ENCODE data around the gene LTBP3.

The LTBP3 gene

DNA sequence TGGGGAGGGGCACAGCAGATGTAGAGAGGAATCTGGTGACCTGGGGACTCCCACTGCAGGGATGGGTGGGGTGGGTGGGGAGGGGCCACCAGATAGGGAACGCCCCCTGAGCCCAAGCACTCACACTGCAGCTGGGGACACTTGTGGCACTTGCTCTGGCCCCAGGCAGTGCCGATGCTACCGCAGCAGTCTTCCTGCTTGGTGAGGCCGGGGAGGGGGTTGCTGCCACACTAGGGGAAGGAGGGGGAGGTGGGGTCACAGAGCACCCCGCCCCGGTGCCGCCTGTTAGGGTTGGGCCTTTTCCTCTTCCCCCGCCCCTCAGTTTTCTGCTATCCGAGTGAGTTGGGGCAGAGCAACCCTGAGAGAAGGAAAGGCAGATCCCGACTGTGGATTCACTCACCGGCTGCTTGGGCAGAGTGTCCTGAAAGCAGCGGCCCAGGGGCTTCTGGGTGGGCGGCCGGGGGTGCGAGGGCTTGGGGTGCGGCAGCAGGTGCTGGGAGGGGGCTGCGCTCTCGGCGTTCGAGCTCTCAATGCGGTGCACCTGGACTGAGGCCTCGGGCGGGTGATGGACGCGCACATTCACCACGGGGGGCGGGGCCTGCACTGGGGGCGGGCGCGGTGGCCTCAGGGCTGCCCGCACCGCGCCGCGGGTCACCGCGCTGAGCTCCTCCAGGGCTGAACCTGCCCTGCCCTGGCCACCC, 4.7 kb downstream of the LTBP3 start:
- no peak for DNase-seq

GRCh38 chr11:65552388-65552951, 5.7 kb downstream of the LTBP3 start:
- no peak for DNase-seq

GRCh38 chr11:65551572-65552387, 6.4 kb downstream of the LTBP3 start:
- DNase-seq, result peak; percentile 17

GRCh38 chr11:65549096-65549495, 9.1 kb downstream of the LTBP3 start:
- no peak for DNase-seq

GRCh38 chr11:65548395-65548794, 9.8 kb downstream of the LTBP3 start:
- DNase-seq, result peak; percentile 2

DNA sequence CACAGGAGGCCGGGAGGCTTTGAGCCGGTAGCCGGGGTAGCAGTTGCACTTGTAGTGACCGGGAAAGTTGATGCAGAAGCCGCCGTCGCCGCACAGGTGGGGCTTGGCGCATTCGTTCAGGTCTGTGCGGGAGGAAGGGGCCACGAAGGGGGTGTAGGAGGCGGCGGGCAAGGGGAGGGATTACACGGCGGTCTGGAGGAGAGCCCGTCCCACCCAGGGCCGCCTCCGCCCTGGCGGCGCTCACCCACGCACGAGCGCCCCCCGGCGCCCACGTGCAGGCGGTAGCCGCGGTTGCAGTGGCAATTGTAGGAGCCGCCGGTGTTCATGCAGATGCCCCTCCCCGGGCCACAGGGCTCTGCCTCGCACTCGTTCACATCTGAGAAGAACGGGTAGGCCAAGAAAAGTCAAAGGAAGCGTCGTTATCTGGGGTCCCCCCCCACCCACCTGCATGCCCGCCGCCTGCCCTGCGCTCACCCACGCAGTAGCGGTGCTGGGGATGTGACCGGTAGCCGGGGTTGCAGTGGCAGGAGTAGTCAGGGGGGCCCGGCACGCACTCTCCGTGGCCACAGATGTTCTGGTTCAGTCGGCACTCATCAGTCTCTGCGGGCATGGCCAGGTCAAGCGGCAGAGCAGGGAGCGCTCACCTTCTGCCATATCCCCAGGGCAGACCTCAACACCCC, 10.6 kb downstream of the LTBP3 start:
- no peak for DNase-seq

DNA sequence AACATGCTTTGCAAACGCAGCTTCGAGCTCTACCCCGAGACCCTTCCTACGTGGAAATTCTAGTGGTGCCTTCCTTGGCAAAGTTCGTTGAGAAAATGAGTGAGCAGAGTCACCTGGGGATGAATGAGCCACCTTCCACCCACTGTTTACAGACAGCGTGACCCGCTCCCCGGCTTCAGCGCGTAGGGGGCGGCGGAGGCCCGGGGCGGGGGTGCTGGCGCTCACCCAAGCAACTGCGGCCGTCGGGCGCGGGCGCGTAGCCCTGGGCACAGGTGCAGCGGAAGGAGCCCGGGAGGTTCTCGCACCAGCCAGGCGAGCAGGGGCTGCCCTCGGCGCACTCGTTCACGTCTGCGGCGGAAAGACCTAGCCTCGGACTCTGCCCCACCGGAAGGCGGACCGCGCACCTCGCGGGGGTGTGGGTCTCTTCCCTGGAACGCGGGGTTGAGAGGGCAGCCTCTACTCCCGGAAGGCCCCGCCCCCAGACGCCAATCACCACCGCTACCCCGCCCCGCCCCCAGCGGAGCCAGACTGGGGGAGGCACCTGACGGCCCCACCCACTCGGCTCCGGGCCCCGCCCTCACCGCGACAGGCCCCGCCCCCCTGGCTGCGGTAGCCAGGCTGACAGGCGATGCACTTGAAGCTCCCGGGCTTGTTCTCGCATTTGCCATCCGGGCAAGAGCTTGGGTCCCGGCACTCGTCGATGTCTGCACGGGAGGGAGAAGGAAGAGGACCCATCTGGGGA, 11.8 kb downstream of the LTBP3 start:
- DNase-seq, result no peak

DNA sequence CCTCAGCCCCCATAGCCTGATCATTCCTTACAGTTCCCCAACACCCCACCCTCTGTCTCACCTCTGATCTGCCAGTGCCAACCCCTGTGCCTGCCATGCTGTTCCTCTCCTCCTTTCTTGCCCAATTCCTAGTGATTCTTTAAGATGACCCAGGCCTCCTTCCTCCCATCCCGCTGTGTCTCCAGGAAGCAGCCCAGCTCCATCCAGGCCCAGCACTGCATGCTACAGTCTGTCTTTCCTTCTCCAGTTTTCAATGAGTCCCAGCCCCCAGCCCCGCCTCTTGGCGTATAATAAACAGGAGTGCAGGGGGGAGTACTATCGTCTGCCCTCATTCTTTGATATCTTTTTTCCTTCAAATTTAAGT, 12.3 kb downstream of the LTBP3 start:
- no peak for DNase-seq

DNA sequence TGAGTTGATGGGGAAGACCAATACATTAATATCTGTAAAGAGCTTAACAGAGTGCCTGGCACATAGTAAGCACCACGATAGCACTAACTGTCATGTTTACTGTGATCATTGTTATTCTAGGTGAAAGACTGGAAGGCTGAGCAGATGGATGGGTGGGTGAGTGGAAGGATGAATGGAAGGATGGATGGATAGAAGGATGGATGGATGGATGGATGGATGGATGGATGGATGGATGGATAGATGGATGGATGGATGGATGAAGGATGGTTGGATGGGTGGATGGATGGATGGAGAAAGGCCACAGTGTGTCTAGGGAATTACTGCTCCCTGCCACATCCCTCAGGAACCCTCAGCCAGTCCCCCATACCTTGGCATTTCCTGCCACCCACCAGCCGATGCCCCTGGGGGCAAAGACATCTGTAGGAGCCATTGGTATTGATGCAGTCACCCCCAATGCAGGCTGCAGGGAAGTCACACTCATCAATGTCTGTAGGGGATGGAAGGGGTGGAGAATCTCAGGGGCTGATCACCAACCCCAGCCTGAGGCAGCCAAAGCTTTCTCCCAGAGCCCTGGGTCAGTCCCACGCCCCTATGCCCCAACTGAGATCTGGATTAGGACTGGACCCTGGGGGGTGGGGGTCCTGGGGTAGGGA, 15.3 kb downstream of the LTBP3 start:
- DNase-seq, result no peak

- no peak for DNase-seq
Observed at GRCh38 chr11:65541093-65541982, 16.8 kb downstream of the LTBP3 start.

DNA sequence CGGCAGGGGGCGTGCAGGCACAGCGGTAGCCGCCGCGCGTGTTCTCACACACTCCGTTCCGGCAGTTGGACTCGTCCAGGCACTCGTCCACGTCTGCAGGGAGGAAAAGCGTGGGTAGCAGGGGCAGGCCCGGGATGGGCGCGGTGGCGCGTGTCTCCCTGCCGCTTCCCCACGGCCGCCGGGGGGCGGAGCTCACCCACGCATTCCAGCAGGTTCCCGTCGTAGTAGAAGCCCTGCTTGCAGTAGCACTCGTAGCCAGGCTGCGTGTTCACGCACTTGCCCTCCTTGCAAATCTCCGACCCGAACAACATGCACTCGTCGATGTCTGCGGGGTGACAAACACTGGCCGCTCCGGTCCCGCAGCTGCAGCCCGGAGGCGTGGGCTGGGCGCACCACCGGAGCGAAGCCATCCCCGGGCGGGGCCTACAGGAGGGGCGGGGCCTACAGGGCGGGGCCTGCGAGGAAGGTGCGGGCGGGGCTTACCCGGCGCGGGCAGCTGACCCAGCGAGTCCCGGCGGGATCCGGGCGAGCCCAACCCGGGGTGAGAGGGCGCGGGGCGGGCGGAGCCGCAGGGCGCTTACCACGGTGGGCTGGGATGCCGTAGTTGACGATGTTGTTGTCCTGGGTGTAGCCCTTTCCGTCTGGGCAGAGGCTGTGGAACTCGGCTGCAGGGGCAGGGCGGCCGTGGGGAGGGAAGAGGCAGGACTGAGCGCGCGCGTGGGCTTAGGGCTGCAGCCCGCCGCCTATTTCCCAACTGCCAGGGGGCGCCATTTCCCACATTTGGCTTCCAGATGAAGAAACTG, 17.7 kb downstream of the LTBP3 start:
- DNase-seq, result peak; percentile 89

DNA sequence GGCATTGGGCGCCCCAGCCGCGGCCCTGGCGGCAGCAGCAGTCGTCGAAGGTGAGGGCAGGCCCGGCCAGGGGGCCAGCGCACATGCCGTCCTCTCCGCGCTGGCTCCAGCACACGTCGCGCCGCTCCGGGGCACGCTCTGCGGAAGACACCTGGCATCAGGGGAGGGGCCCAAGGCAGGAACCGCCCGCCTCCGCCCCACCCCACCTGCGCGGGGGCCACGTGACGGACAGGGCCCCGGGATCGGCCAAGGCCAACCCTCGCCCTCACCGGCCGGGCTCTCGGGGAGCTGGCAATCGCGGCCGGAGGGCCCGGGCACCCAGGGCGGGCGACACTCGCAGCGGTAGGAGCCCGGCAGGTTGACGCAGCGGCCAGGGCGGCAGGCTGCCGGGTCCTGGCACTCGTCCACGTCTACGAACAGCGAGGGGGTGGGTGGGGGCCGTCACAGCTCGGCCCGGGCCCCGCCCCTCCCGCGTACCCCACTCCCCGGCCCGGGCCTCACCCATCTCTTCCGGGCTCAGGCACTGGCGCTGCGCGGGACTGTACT, 18.3 kb downstream of the LTBP3 start:
- DNase-seq, result no peak

GRCh38 chr11:65538915-65539743, 19.0 kb downstream of the LTBP3 start:
- no peak for DNase-seq

- DNase-seq, result no peak
Observed at GRCh38 chr11:65538232-65538914, 19.8 kb downstream of the LTBP3 start.

DNA sequence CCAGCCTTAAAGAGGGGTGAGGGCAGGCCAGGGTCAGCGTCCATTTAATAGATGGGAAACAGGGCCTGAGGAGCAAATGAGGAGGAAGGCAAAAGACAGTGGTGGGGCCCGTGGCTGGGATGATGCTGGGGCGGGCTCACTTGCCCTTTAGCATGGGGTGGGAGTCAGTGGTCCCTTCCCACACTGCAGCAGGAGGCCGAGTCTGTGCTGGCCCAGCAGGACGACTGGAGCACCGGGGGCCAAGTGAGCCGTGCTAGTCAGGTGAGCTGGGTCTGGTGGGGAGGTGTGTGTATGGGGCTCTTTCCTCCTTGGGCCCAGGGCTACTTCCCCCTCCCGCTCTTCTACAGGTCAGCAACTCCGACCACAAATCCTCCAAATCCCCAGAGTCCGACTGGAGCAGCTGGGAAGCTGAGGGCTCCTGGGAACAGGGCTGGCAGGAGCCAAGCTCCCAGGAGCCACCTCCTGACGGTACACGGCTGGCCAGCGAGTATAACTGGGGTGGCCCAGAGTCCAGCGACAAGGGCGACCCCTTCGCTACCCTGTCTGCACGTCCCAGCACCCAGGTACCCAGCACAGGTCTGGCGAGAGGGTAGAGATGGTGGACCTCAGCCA, 20.4 kb downstream of the LTBP3 start:
- no peak for DNase-seq

GRCh38 chr11:65537296-65537597, 20.9 kb downstream of the LTBP3 start:
- no peak for DNase-seq

GRCh38 chr11:65536412-65537295, 21.5 kb downstream of the LTBP3 start:
- no peak for DNase-seq

Measured in midbrain (tissue), 1 donor.